RWPE1 (cell line): ENCODE measurements around the gene SCLY.

Experiments
- CTCF ChIA-PET: fragments of 350-600 bp; sonication (Branson Sonifier 250); formaldehyde crosslinking; extraction: SDS; loops from one replicate; lab custom pipeline; 2021; lab: Yijun Ruan, JAX
- POLR2A ChIA-PET: fragments of 400-600 bp; formaldehyde crosslinking; extraction: SDS; loops from one replicate; lab custom pipeline; 2020; ENCODE audit warnings: antibody characterized with exemption; ENCODE audit not compliant: low non-redundant PET; lab: Yijun Ruan, JAX
- DNase-seq: peaks from one replicate; pipeline ENCODE4 v3.0.0; 2012; ENCODE audit warnings: low spot score
- H3K27ac ChIP-seq: fragments of 450-650 bp; 2 replicates; pipeline ENCODE4 v1.5.1; 2017
- CTCF ChIP-seq: fragments of 450-650 bp; conservative IDR thresholded peaks from 2 replicates; pipeline ENCODE4 v1.5.1; 2017; ENCODE audit warnings: low read depth, mild to moderate bottlenecking

SCLY gene

DNA sequence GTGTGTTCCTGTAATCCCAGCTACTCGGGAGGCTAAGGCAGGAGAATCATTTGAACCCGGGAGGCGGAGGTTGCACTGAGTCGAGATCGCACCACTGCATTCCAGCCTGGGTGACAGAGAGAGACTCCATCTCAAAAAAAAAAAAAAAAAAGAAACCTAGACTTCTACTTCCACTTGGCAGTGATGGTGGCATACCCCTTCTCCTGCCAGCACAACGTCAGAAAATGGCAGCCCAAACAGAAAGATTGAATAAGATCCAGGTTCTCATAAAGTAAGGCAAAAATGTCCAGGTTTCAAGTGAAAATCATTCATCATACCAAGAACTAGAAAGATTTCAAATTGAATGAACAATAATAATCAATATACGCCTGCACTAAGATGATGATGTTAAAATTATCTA lies 24.0 kb downstream of the SCLY start:
- ChIA-PET POLR2A (no interaction called here), CTCF (no interaction called here)
- H3K27ac ChIP-seq = no peak overlapping the region
- no peak for TF ChIP-seq CTCF
- DNase-seq = no peak

GRCh38 chr2:238085899-238086298 lies 25.1 kb downstream of the SCLY start:
- DNase-seq = no peak
- ChIA-PET CTCF (no interaction called here), POLR2A (no interaction called here)
- TF ChIP-seq CTCF = no peak
- no peak overlapping the region for H3K27ac ChIP-seq

GRCh38 chr2:238087211-238087610 lies 26.4 kb downstream of the SCLY start:
- no peak overlapping the region for H3K27ac ChIP-seq
- CTCF ChIA-PET = interaction anchor here (0.6 to 0.7 kb wide), 2 partner anchors 17 to 984 kb away, joined by 3 to 7 read pairs; no protein-coding TSS in a partner anchor
- no peak for DNase-seq

GRCh38 chr2:238090887-238091286 lies 30.1 kb downstream of the SCLY start:
- ChIA-PET CTCF (interaction anchor here (0.6 to 1.4 kb wide), 3 partner anchors 9 to 519 kb away, joined by 3 to 4 read pairs (median 3); no protein-coding TSS in a partner anchor), POLR2A (interaction anchor here (0.5 kb wide), 1 partner anchor 500 kb away, joined by 4 read pairs; no protein-coding TSS in a partner anchor)
- DNase-seq = no peak
- TF ChIP-seq CTCF = no peak
- H3K27ac ChIP-seq = no peak overlapping the region

More at GRCh38 chr2:238087211-238087610, 26.4 kb downstream of the SCLY start:
- TF ChIP-seq CTCF = no peak
- POLR2A ChIA-PET = no interaction called here

- CTCF ChIA-PET = interaction anchor here (0.7 to 1.4 kb wide), 2 partner anchors 10 to 519 kb away, joined by 3 to 4 read pairs; no protein-coding TSS in a partner anchor
- POLR2A ChIA-PET = no interaction called here
- DNase-seq = no peak
- no peak overlapping the region for H3K27ac ChIP-seq
- TF ChIP-seq CTCF = no peak
These were observed 30.7 kb downstream of the SCLY start for GRCh38 chr2:238091436-238092060.

DNA sequence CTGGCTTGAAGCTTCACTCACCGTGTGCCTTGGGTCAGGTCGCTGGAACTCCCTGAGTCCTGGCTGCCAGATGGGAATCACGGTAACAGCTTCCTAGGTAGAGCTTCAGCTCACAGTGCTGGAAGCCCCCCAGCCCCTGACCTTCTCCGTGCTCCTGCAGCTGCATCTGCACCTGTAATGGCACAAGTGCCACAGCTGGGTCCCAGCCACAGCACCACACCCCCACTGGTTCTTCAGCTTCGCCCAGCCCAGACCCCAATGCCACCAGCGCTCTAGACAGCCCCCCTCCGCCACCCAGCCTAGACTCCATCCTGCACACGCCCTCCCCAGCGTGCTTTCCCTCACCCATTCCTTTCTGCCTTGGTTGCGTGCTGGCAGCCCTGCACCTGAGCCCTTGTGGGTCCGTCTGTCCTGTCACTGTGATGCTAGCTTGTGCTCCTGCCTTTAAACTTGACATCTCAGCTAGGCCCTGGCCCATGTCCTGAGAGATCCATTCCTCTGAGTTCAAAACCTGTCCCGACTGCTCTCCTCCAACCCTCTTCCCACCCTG lies 31.8 kb downstream of the SCLY start:
- ChIA-PET CTCF (no interaction called here), POLR2A (no interaction called here)
- DNase-seq = no peak
- TF ChIP-seq CTCF = no peak
- H3K27ac ChIP-seq = no peak overlapping the region
